Body of pancreas (tissue), 4 donors: ENCODE results near the gene TCEAL5.

ENCODE experiments used
- CTCF ChIP-seq, 7 experiments: fragments of 450-650 bp in 4 of 7; fragments of 200-600 bp in 3 of 7; sonication (generic) in 3 of 7; IDR thresholded peaks; one replicate each; pipeline ENCODE4 v1.5.1; 2016 to 2019; ENCODE audit warnings: antibody characterized with exemption in 7 of 7
- POLR2A ChIP-seq, 3 donors: fragments of 450-650 bp; IDR thresholded peaks; one replicate each; pipeline ENCODE4 v1.6.1; 2016; ENCODE audit warnings: antibody characterized with exemption in 3 of 3, mild to moderate bottlenecking in 2 of 3

GRCh38 chrX:103256651-103257050, 19.9 kb downstream of the TCEAL5 start:
- no peak for TF ChIP-seq CTCF (IDR thresholded peaks at IDR 0.05)
- TF ChIP-seq POLR2A (IDR thresholded peaks at IDR 0.05) = no peak
